ENCODE measurements around the gene ZSWIM5.
"Not testable (repeated sequence)": the region's sequence is repeated elsewhere in the genome, so short reads cannot be mapped to it uniquely, and the experiment has no call there.

The ZSWIM5 gene

DNA sequence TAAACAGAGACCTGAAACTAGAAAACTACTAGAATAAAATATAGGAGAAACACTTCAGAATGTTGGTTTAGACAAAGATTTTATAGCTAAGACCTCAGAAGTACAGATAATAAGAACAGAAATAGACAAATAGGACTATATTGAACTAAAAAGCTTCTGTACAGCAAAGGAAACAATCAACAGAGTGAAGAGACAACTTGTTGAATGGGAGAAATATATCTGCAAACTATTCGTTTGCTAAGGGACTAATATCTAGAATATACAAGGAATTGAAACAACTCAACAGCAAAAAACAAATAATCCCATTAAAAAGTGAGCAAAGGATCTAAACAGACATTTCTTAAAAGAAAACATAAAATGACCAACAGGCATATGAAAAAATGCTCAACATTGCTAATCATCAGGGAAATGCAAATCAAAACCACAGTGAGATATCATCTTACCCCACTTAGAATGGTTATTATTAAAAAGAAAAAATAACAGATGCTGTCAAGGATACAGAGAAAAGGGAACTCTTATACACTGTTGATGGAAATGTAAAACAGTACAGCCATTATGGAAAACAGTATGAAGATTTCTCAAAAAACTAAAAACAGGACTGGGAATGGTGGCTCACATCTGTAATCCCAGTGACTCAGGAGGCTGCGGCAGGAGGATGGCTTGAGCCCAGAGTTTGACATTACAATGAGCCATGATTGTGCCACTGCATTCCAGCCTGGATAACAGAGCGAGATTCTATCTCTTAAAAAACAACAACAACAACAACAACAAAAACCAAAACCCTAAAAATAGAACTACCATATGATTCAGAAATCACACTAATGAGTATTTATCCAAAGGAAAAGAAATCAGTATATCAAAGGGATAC is 37.3 kb upstream of the ZSWIM5 start:
- DNase-seq = no peak
- Histone ChIP-seq H3K4me3 (ENCODE audit: low read depth, low read length) (no peak overlapping the region), H3K27me3 (ENCODE audit: insufficient read depth, low read depth, severe bottlenecking) (no peaks in the 10 kb centered on the region), H3K27ac (no peak overlapping the region), H3K36me3 (no peaks in the 10 kb centered on the region), H3K9me3 (ENCODE audit: severe bottlenecking) (peaks cover 13% of the 10 kb centered on the region)
- TF ChIP-seq, protein P1, sequence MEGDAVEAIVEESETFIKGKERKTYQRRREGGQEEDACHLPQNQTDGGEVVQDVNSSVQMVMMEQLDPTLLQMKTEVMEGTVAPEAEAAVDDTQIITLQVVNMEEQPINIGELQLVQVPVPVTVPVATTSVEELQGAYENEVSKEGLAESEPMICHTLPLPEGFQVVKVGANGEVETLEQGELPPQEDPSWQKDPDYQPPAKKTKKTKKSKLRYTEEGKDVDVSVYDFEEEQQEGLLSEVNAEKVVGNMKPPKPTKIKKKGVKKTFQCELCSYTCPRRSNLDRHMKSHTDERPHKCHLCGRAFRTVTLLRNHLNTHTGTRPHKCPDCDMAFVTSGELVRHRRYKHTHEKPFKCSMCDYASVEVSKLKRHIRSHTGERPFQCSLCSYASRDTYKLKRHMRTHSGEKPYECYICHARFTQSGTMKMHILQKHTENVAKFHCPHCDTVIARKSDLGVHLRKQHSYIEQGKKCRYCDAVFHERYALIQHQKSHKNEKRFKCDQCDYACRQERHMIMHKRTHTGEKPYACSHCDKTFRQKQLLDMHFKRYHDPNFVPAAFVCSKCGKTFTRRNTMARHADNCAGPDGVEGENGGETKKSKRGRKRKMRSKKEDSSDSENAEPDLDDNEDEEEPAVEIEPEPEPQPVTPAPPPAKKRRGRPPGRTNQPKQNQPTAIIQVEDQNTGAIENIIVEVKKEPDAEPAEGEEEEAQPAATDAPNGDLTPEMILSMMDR (IDR thresholded peaks at IDR 0.05; ENCODE audit: low read depth, low read length) = no peak

DNA sequence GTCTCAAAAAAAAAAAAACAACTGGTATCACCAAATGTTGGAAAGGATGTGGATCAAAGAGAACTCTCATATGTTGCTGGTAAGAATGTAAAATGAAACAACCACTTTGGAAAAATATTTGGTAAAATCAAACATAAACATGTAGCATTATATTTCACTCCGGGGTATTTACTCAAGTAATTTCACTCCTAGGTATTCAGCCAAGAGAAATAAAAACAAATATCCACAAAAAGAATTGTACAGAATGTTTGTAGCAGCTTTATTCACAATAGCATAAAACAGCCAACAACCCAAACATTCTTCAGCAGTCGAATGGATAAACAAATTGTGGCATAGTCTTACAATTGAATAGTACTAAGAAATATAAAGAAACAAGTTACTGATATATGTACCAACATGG is 32.4 kb upstream of the ZSWIM5 start:
- TF ChIP-seq, protein P1 (IDR thresholded peaks at IDR 0.05; ENCODE audit: low read depth, low read length) = no peak
- Histone ChIP-seq H3K27ac (no peak overlapping the region), H3K27me3 (ENCODE audit: insufficient read depth, low read depth, severe bottlenecking) (no peaks in the 10 kb centered on the region), H3K9me3 (ENCODE audit: severe bottlenecking) (peaks cover 18% of the 10 kb centered on the region), H3K4me3 (ENCODE audit: low read depth, low read length) (no peak overlapping the region), H3K36me3 (no peaks in the 10 kb centered on the region)
- DNase-seq = no peak

DNA sequence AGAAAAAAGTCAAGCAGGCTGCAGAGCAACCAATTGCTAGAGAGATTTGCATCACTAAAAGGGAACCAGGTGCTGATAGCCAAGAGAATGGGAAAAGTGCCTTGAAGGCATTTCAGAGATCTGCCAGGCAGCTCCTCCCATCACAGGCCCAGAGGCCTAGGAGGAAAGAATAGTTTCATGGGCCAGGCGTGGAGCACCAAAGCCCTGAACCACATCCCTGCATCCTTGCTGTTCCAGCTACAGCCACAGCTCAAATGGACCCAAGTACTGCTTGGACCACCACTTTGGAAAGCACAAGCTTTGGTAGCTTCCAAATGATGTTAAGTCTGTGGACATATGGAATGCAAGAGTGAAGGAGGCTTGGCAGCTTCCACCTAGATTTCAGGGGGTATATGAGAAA is 29.7 kb upstream of the ZSWIM5 start:
- Histone ChIP-seq H3K36me3 (no peaks in the 10 kb centered on the region), H3K4me3 (ENCODE audit: low read depth, low read length) (no peak overlapping the region), H3K9me3 (ENCODE audit: severe bottlenecking) (peaks cover 6% of the 10 kb centered on the region), H3K27ac (no peak overlapping the region), H3K27me3 (ENCODE audit: insufficient read depth, low read depth, severe bottlenecking) (no peaks in the 10 kb centered on the region)
- TF ChIP-seq, protein P1 (IDR thresholded peaks at IDR 0.05; ENCODE audit: low read depth, low read length) = no peak
- no peak for DNase-seq

DNA sequence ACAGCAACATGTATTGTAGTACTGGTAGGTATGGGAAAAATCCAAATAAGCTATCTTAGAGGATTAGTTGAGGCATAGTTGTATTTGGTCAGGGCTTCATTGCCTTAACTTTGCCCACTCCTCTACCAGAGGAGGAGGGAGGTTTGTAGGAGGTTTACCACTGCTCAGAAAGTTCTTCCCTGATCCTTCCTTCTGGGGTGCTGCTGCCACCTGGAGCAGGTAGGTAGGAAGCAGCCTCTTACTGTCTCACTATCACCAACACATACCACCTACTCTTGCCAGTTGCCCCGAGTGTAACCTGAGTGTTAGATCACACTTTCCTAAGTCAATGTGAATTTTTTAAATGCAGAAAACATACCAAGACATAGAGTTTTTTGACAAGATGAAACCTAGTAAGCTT is 24.1 kb upstream of the ZSWIM5 start:
- TF ChIP-seq, protein P1 (IDR thresholded peaks at IDR 0.05; ENCODE audit: low read depth, low read length) = peak; percentile 39; the same call in 1 of the 2 replicates
- Histone ChIP-seq H3K9me3 (ENCODE audit: severe bottlenecking) (no peaks in the 10 kb centered on the region), H3K36me3 (no peaks in the 10 kb centered on the region), H3K4me3 (ENCODE audit: low read depth, low read length) (no peak overlapping the region), H3K27ac (no peak overlapping the region), H3K27me3 (ENCODE audit: insufficient read depth, low read depth, severe bottlenecking) (no peaks in the 10 kb centered on the region)
- DNase-seq = peak; percentile 15

DNA sequence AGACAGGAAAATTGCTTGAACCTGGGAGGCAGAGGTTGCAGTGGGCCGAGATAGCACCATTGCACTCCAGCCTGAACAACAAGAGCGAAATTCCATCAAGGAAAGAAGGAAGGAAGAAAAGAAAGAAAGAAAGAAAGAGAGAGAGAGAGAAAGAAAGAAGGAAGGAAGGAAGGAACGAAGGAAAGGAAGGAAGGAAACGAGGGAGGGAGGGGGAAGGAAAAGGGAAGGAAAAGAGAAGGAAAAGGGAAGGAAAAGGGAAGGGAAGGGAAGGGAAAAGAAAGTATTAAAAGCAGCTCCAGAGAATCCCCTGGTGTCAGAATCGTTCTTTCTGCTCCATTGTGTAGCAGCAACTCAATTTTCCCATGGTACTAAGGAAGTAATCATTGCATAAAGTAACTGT is 19.2 kb upstream of the ZSWIM5 start:
- H3K36me3 ChIP-seq = no peaks in the 10 kb centered on the region
- DNase-seq = no peak
- TF ChIP-seq, protein P1 (IDR thresholded peaks at IDR 0.05; ENCODE audit: low read depth, low read length) = no peak
- H3K27me3 ChIP-seq (ENCODE audit: insufficient read depth, low read depth, severe bottlenecking) = no peaks in the 10 kb centered on the region
- no peak overlapping the region for H3K27ac ChIP-seq
- no peak overlapping the region for H3K4me3 ChIP-seq (ENCODE audit: low read depth, low read length)
- H3K9me3 ChIP-seq (ENCODE audit: severe bottlenecking) = no peaks in the 10 kb centered on the region

DNA sequence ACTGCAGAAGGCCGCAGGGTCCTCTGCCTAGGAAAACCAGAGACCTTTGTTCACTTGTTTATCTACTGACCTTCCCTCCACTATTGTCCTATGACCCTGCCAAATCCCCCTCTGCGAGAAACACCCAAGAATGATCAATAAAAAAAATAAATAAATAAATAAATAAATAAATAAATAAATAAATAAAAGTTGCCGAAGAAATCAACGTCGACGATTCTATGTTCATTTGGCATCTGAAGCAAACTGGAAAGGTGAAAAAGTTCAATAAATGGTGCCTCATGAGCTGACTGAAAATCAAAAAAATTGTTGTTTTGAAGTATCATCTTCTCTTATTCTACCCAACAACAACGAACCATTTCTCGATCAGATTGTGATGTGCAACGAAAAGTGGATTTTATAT is 17.3 kb upstream of the ZSWIM5 start:
- not testable (repeated sequence) for H3K27ac ChIP-seq; H3K27me3 ChIP-seq (ENCODE audit: insufficient read depth, low read depth, severe bottlenecking); H3K9me3 ChIP-seq (ENCODE audit: severe bottlenecking); H3K4me3 ChIP-seq (ENCODE audit: low read depth, low read length); H3K36me3 ChIP-seq; DNase-seq

Measured in WERI-Rb-1 (cell line).